GM23338 (cell line): ENCODE measurements around the gene KCNMB2. TPM values are rescaled to one million over a fixed set of nuclear protein-coding genes. Genes with fewer than 3 reads are reported as not detected.

ENCODE experiments used
- ATAC-seq: fragments of 200-7000 bp; cut with Tn5 transposase; 3 replicates; pipeline ENCODE4 v1.9.1; 2020
- DNase-seq: peaks from one replicate; pipeline ENCODE4 v3.0.0-alpha.2; 2015; ENCODE audit warnings: low spot score
- H2AFZ ChIP-seq: fragments of 200-600 bp; sonication (generic); 2 replicates; pipeline ENCODE4 v1.8.0; 2016; ENCODE audit warnings: antibody characterized with exemption, mild to moderate bottlenecking, moderate library complexity
- H3F3A ChIP-seq: fragments of 200-600 bp; sonication (generic); replicated peaks from 2 replicates; pipeline ENCODE4 v1.8.0; 2017; ENCODE audit warnings: antibody characterized with exemption, mixed run types, low read depth
- H3K27ac ChIP-seq: fragments of 200-600 bp; sonication (generic); 2 replicates; pipeline ENCODE4 v1.6.1; 2016; ENCODE audit warnings: low read depth
- H3K27me3 ChIP-seq: fragments of 200-600 bp; sonication (generic); 2 replicates; pipeline ENCODE4 v1.8.0; 2016; ENCODE audit warnings: mild to moderate bottlenecking, mixed run types, moderate library complexity; ENCODE audit not compliant: insufficient read depth
- H3K36me3 ChIP-seq: fragments of 200-600 bp; sonication (generic); 2 replicates; pipeline ENCODE4 v1.8.0; 2016; ENCODE audit warnings: mild to moderate bottlenecking; ENCODE audit not compliant: insufficient read depth
- H3K4me1 ChIP-seq: fragments of 200-600 bp; sonication (generic); 2 replicates; pipeline ENCODE4 v1.8.0; 2016; ENCODE audit warnings: mild to moderate bottlenecking, moderate library complexity; ENCODE audit not compliant: insufficient read depth
- H3K4me2 ChIP-seq: fragments of 200-600 bp; sonication (generic); 2 replicates; pipeline ENCODE4 v1.7.1; 2017; ENCODE audit warnings: mixed run types
- H3K4me3 ChIP-seq: fragments of 200-600 bp; sonication (generic); 2 replicates; pipeline ENCODE4 v1.6.1; 2016; ENCODE audit warnings: mixed run types
- H3K79me2 ChIP-seq: fragments of 200-600 bp; sonication (generic); replicated peaks from 2 replicates; pipeline ENCODE4 v1.8.0; 2017; ENCODE audit warnings: mild to moderate bottlenecking; ENCODE audit not compliant: insufficient read depth
- H3K9me2 ChIP-seq: fragments of 200-600 bp; sonication (generic); 2 replicates; pipeline ENCODE4 v1.8.0; 2017; ENCODE audit not compliant: insufficient read depth
- H4K20me1 ChIP-seq: fragments of 200-600 bp; sonication (generic); replicated peaks from 2 replicates; pipeline ENCODE4 v1.8.0; 2017; ENCODE audit warnings: mild to moderate bottlenecking; ENCODE audit not compliant: insufficient read depth
- H3K27ac Mint-ChIP-seq: 2 replicates; pipeline ENCODE4 v1.8.0; 2020; ENCODE audit warnings: inconsistent platforms, mild to moderate bottlenecking, moderate library complexity, mixed read lengths
- H3K27me3 Mint-ChIP-seq: 3 replicates; pipeline ENCODE4 v1.8.0; 2022; ENCODE audit warnings: low read depth, mild to moderate bottlenecking, moderate library complexity, mixed read lengths, inconsistent platforms; ENCODE audit not compliant: insufficient read depth, poor library complexity
- H3K36me3 Mint-ChIP-seq: 3 replicates; pipeline ENCODE4 v1.8.0; 2021; ENCODE audit warnings: low read depth, mild to moderate bottlenecking, inconsistent platforms, moderate library complexity, mixed read lengths
- H3K4me1 Mint-ChIP-seq: 3 replicates; pipeline ENCODE4 v1.8.0; 2020; ENCODE audit warnings: mild to moderate bottlenecking, inconsistent platforms, mixed read lengths
- H3K4me3 Mint-ChIP-seq: 3 replicates; pipeline ENCODE4 v1.8.0; 2021; ENCODE audit warnings: moderate library complexity, mild to moderate bottlenecking, inconsistent platforms, mixed read lengths
- H3K9me3 Mint-ChIP-seq: 3 replicates; pipeline ENCODE4 v1.8.0; 2020; ENCODE audit warnings: moderate library complexity, mild to moderate bottlenecking, inconsistent platforms, mixed read lengths
- CREB1 ChIP-seq: fragments of 250-450 bp; sonication (Bioruptor Pico); IDR thresholded peaks from 2 replicates; pipeline ENCODE4 v1.5.0; 2020; ENCODE audit warnings: low read depth, mild to moderate bottlenecking, moderate library complexity
- EZH2 ChIP-seq: fragments of 200-600 bp; sonication (generic); IDR thresholded peaks from one replicate; pipeline ENCODE4 v1.8.0; 2017; ENCODE audit warnings: antibody characterized with exemption, mild to moderate bottlenecking, low read depth; ENCODE audit not compliant: unreplicated experiment
- EZH2phosphoT487 ChIP-seq: fragments of 200-600 bp; sonication (generic); IDR thresholded peaks from one replicate; pipeline ENCODE4 v1.8.1; 2018; ENCODE audit warnings: antibody characterized with exemption; ENCODE audit not compliant: unreplicated experiment
- JUNB ChIP-seq: IDR thresholded peaks from one replicate; pipeline ENCODE4 v1.6.1; 2016; ENCODE audit warnings: antibody characterized with exemption; ENCODE audit not compliant: unreplicated experiment
- NANOG ChIP-seq: IDR thresholded peaks from 2 replicates; pipeline ENCODE4 v1.6.1; 2016; ENCODE audit warnings: antibody characterized with exemption, borderline replicate concordance
- POLR2AphosphoS5 ChIP-seq: IDR thresholded peaks from 2 replicates; pipeline ENCODE4 v1.6.1; 2016; ENCODE audit warnings: antibody characterized with exemption, low read depth
- STAT1 ChIP-seq: IDR thresholded peaks from one replicate; pipeline ENCODE4 v1.6.1; 2016; ENCODE audit warnings: antibody characterized with exemption; ENCODE audit not compliant: unreplicated experiment
- ZNF114 ChIP-seq: fragments of 250-450 bp; sonication (Bioruptor Pico); IDR thresholded peaks from 2 replicates; pipeline ENCODE4 v1.5.0; 2020; ENCODE audit warnings: mild to moderate bottlenecking, moderate library complexity
- ZNF331 ChIP-seq: fragments of 250-450 bp; sonication (Bioruptor Pico); IDR thresholded peaks from 2 replicates; pipeline ENCODE4 v1.5.0; 2020; ENCODE audit warnings: low read depth, mild to moderate bottlenecking, moderate library complexity
- ZNF462 ChIP-seq: fragments of 250-450 bp; sonication (Bioruptor Pico); IDR thresholded peaks from 2 replicates; pipeline ENCODE4 v1.5.0; 2020; ENCODE audit warnings: mild to moderate bottlenecking, moderate library complexity
- polyA plus RNA-seq: library from polyadenylated mRNA; unstranded; fragments of >200 nt; fragmentation: Nextera tagmentation; extraction: Ambion mirVana; gene quantifications from 2 replicates; pipeline ENCODE4 v1.2.1, GENCODE V29; 2016
- total RNA-seq: library from RNA; depleted of rRNA; stranded (reverse); fragments of >200 nt; shearing (Covaris generic); gene quantifications from 2 replicates; pipeline ENCODE4 v1.2.3, GENCODE V29; 2014
- TF ChIP-seq, protein P1 (sequence below): IDR thresholded peaks from 2 replicates; pipeline ENCODE4 v1.6.1; 2016; ENCODE audit warnings: antibody characterized with exemption
- TF ChIP-seq, protein P2 (sequence below): IDR thresholded peaks from one replicate; pipeline ENCODE4 v1.6.1; 2018; ENCODE audit warnings: antibody characterized with exemption; ENCODE audit not compliant: unreplicated experiment

Gene KCNMB2
- total and polyA plus RNA-seq, 2 experiments from 2014 or later = 0.53 TPM; not detected in 1

DNA sequence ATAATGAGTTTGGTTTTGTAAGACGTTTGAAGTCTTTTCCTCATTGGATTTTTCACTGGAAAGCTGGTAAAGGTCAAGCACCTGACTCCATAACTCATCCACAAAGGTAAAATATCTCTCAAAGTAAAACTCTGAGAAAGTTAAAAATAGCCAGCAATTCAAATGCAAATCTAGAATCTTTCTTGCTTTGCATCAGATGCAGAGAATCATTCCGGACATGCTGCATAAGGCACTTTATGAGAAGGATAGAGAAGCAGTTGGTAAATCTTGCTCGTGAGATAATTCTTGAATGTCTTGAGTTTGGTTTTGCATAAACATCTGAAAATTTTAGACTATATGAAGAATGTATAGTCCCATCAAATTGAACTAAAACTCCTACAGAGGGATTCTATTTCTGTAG is 9.1 kb downstream of the KCNMB2 start:
- H3K4me3 Mint-ChIP-seq = no peak overlapping the region
- Histone ChIP-seq H3K4me1 (peaks cover 27% of the 10 kb centered on the region), H3K4me2 (peak overlapping the region; percentile 21; the same call in 1 of the 2 replicates), H2AFZ (no peak overlapping the region), H3K27ac (no peak overlapping the region), H3K9me2 (no peaks in the 10 kb centered on the region), H3F3A (no peaks in the 10 kb centered on the region), H3K27me3 (no peaks in the 10 kb centered on the region), H3K4me3 (no peak overlapping the region), H4K20me1 (no peaks in the 10 kb centered on the region), H3K36me3 (no peaks in the 10 kb centered on the region), H3K79me2 (no peaks in the 10 kb centered on the region)
- peaks cover 18% of the 10 kb centered on the region for H3K4me1 Mint-ChIP-seq
- H3K9me3 Mint-ChIP-seq = no peaks in the 10 kb centered on the region
- H3K27ac Mint-ChIP-seq = no peak overlapping the region
- no peaks in the 10 kb centered on the region for H3K36me3 Mint-ChIP-seq
- ATAC-seq (no peak), DNase-seq (no peak)
- peaks cover 3% of the 10 kb centered on the region for H3K27me3 Mint-ChIP-seq
- TF ChIP-seq CREB1 (CRISPR knock-in tag) = no peak

- ATAC-seq (no peak), DNase-seq (no peak)
- Histone ChIP-seq H3K27me3 (no peaks in the 10 kb centered on the region), H3K4me2 (no peak overlapping the region), H2AFZ (no peak overlapping the region), H3K36me3 (no peaks in the 10 kb centered on the region), H3F3A (no peaks in the 10 kb centered on the region), H3K4me1 (peaks cover 27% of the 10 kb centered on the region), H3K4me3 (no peak overlapping the region), H3K79me2 (no peaks in the 10 kb centered on the region), H4K20me1 (no peaks in the 10 kb centered on the region), H3K27ac (no peak overlapping the region), H3K9me2 (no peaks in the 10 kb centered on the region)
- no peaks in the 10 kb centered on the region for H3K9me3 Mint-ChIP-seq
- H3K36me3 Mint-ChIP-seq = no peaks in the 10 kb centered on the region
- H3K4me1 Mint-ChIP-seq = peaks cover 14% of the 10 kb centered on the region; the same call in 2 of the 3 replicates
- H3K4me3 Mint-ChIP-seq = no peak overlapping the region
- no peak overlapping the region for H3K27ac Mint-ChIP-seq
- H3K27me3 Mint-ChIP-seq = peaks cover 3% of the 10 kb centered on the region
- TF ChIP-seq STAT1 = no peak
- TF ChIP-seq, protein P1, sequence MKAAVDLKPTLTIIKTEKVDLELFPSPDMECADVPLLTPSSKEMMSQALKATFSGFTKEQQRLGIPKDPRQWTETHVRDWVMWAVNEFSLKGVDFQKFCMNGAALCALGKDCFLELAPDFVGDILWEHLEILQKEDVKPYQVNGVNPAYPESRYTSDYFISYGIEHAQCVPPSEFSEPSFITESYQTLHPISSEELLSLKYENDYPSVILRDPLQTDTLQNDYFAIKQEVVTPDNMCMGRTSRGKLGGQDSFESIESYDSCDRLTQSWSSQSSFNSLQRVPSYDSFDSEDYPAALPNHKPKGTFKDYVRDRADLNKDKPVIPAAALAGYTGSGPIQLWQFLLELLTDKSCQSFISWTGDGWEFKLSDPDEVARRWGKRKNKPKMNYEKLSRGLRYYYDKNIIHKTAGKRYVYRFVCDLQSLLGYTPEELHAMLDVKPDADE = no peak
- TF ChIP-seq POLR2AphosphoS5 = no peak
- TF ChIP-seq ZNF331 (CRISPR knock-in tag) = no peak
- no peak for TF ChIP-seq CREB1 (CRISPR knock-in tag)
- no peak for TF ChIP-seq NANOG
- no peak for TF ChIP-seq EZH2
- no peak for TF ChIP-seq JUNB
- TF ChIP-seq EZH2phosphoT487 = no peak
- TF ChIP-seq ZNF462 (CRISPR knock-in tag) = no peak
- TF ChIP-seq, protein P2, sequence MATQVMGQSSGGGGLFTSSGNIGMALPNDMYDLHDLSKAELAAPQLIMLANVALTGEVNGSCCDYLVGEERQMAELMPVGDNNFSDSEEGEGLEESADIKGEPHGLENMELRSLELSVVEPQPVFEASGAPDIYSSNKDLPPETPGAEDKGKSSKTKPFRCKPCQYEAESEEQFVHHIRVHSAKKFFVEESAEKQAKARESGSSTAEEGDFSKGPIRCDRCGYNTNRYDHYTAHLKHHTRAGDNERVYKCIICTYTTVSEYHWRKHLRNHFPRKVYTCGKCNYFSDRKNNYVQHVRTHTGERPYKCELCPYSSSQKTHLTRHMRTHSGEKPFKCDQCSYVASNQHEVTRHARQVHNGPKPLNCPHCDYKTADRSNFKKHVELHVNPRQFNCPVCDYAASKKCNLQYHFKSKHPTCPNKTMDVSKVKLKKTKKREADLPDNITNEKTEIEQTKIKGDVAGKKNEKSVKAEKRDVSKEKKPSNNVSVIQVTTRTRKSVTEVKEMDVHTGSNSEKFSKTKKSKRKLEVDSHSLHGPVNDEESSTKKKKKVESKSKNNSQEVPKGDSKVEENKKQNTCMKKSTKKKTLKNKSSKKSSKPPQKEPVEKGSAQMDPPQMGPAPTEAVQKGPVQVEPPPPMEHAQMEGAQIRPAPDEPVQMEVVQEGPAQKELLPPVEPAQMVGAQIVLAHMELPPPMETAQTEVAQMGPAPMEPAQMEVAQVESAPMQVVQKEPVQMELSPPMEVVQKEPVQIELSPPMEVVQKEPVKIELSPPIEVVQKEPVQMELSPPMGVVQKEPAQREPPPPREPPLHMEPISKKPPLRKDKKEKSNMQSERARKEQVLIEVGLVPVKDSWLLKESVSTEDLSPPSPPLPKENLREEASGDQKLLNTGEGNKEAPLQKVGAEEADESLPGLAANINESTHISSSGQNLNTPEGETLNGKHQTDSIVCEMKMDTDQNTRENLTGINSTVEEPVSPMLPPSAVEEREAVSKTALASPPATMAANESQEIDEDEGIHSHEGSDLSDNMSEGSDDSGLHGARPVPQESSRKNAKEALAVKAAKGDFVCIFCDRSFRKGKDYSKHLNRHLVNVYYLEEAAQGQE = no peak
- TF ChIP-seq ZNF114 (CRISPR knock-in tag) = no peak
Observed at GRCh38 chr3:178546079-178546478, 9.8 kb downstream of the KCNMB2 start.
